Right ventricle myocardium inferior (tissue), 1 donor: ENCODE data around the gene TLX3. TPM values are rescaled to one million over a fixed set of nuclear protein-coding genes. Genes with fewer than 3 reads are reported as not detected.

ENCODE experiments used
- ATAC-seq: fragments of 200-7000 bp; cut with Tn5 transposase; one replicate; pipeline ENCODE4 v1.9.1; 2020; ENCODE audit warnings: mild to moderate bottlenecking, moderate library complexity
- DNase-seq: peaks from one replicate; pipeline ENCODE4 v3.0.0; 2021; ENCODE audit errors: missing footprints
- intact Hi-C: fragments of 100-400 bp; cut with DNase I; formaldehyde crosslinking; loops from one replicate; pipeline ENCODE4 v1.11.0; 2022
- total RNA-seq: library from RNA; stranded (reverse); fragmentation: NEBNext Ultra II Directional; extraction: Animal tissue kit (Norgen Biotek cat#: 25700); gene quantifications from one replicate; pipeline ENCODE4 v1.2.1, GENCODE V29; 2021
- donor health status: DM: no; HTN: yes; CAD: no; lungs with severe emphysema.

TLX3 gene
- total RNA-seq, 1 donor from 2014 or later = not detected

GRCh38 chr5:171316258-171317121, 7.4 kb downstream of the TLX3 start:
- ATAC-seq (no peak), DNase-seq (no peak)
- intact Hi-C loops = no loop called here

GRCh38 chr5:171317230-171317629, 8.2 kb downstream of the TLX3 start:
- ATAC-seq (no peak), DNase-seq (no peak)
- intact Hi-C loops = no loop called here

GRCh38 chr5:171318026-171318425, 9.0 kb downstream of the TLX3 start:
- intact Hi-C loops = no loop called here
- no peak for ATAC-seq
- no peak for DNase-seq

- intact Hi-C loops = no loop called here
- no peak for DNase-seq
- no peak for ATAC-seq
These were observed 12.4 kb downstream of the TLX3 start for GRCh38 chr5:171321447-171321846.

GRCh38 chr5:171322527-171322926, 13.5 kb downstream of the TLX3 start:
- intact Hi-C loops = no loop called here
- no peak for DNase-seq
- ATAC-seq = no peak

- intact Hi-C loops = no loop called here
These were observed 14.0 kb downstream of the TLX3 start for GRCh38 chr5:171323007-171323406.

GRCh38 chr5:171323806-171324632, 15.0 kb downstream of the TLX3 start:
- no peak for ATAC-seq
- DNase-seq = no peak
- intact Hi-C loops = no loop called here

More at GRCh38 chr5:171323007-171323406, 14.0 kb downstream of the TLX3 start:
- DNase-seq = no peak
- ATAC-seq = no peak

GRCh38 chr5:171330021-171330420, 21.0 kb downstream of the TLX3 start:
- no peak for ATAC-seq
- DNase-seq = no peak
- intact Hi-C loops = loop anchor here (10.0 kb wide), 1 partner anchor 585 kb away; no protein-coding TSS in a partner anchor

GRCh38 chr5:171335616-171336015, 26.6 kb downstream of the TLX3 start:
- intact Hi-C loops = loop anchor here (2.0 to 10.0 kb wide), 3 partner anchors 131 to 697 kb away; no protein-coding TSS in a partner anchor
- no peak for ATAC-seq
- no peak for DNase-seq

GRCh38 chr5:171336521-171337209, 27.6 kb downstream of the TLX3 start:
- ATAC-seq (peak; percentile 69), DNase-seq (no peak)
- intact Hi-C loops = loop anchor here (2.0 to 10.0 kb wide), 3 partner anchors 132 to 698 kb away; no protein-coding TSS in a partner anchor

- intact Hi-C loops = loop anchor here (2.0 to 10.0 kb wide), 3 partner anchors 132 to 698 kb away; no protein-coding TSS in a partner anchor
- DNase-seq (no peak), ATAC-seq (no peak)
These were observed 28.1 kb downstream of the TLX3 start for GRCh38 chr5:171337210-171337569.

- intact Hi-C loops = no loop called here
- ATAC-seq = no peak
These were observed 31.0 kb downstream of the TLX3 start for GRCh38 chr5:171340042-171340441.

GRCh38 chr5:171340491-171340890, 31.4 kb downstream of the TLX3 start:
- DNase-seq (no peak), ATAC-seq (no peak)
- intact Hi-C loops = no loop called here

More at GRCh38 chr5:171340042-171340441, 31.0 kb downstream of the TLX3 start:
- DNase-seq = no peak

- intact Hi-C loops = loop anchor here (2.0 kb wide), 1 partner anchor 136 kb away; no protein-coding TSS in a partner anchor
- DNase-seq = no peak
- no peak for ATAC-seq
These were observed 33.5 kb downstream of the TLX3 start for GRCh38 chr5:171342362-171343111.

- intact Hi-C loops = no loop called here
- DNase-seq (no peak), ATAC-seq (no peak)
These were observed 36.0 kb downstream of the TLX3 start for GRCh38 chr5:171344936-171345608.

- intact Hi-C loops = no loop called here
- no peak for ATAC-seq
- no peak for DNase-seq
These were observed 42.6 kb downstream of the TLX3 start for GRCh38 chr5:171351536-171352073.

GRCh38 chr5:171355302-171355724, 46.3 kb downstream of the TLX3 start:
- ATAC-seq = no peak
- DNase-seq = no peak

More at GRCh38 chr5:171355302-171355724, 46.3 kb downstream of the TLX3 start:
- intact Hi-C loops = no loop called here
